ENCODE results near the gene MTA1. TPM values are rescaled to one million over a fixed set of nuclear protein-coding genes. Genes with fewer than 3 reads are reported as not detected.

The MTA1 gene
- total and polyA plus RNA-seq, 2 of the 8 experiments (the other 6 are each of a cell fraction or from before 2014, with no cell fraction given) = 73.9 to 221 TPM

- H3K4me2 ChIP-seq (ENCODE audit: insufficient read depth in 1 of 2, low read depth in 2 of 2, low read length in 2 of 2) = no peak overlapping the region
- H3K4me1 ChIP-seq (replicated peaks in 1 of 4; ENCODE audit: control insufficient read depth in 3 of 4, insufficient read depth in 4 of 4, low read length in 3 of 4) = no peaks in the 10 kb centered on the region
- no peak overlapping the region for H2BK20ac ChIP-seq (ENCODE audit: low read length)
- ChIA-PET POLR2A (ENCODE audit: partially characterized antibody) (no interaction called here), CTCF (ENCODE audit: partially characterized antibody) (interaction anchor here (1.0 to 2.1 kb wide), 5 partner anchors 9 to 132 kb away, joined by 3 to 11 read pairs (median 4); no protein-coding TSS in a partner anchor)
- H3K18ac ChIP-seq (ENCODE audit: extremely low read depth, low read length) = no peak overlapping the region
- no peak overlapping the region for H3K23ac ChIP-seq (ENCODE audit: insufficient read length)
- no peaks in the 10 kb centered on the region for H3K79me1 ChIP-seq (ENCODE audit: low read depth, low read length)
- no peak overlapping the region for H3K56ac ChIP-seq (replicated peaks; ENCODE audit: insufficient read length, low read depth, low read length)
- H3K23me2 ChIP-seq (ENCODE audit: low read depth, low read length) = no peaks in the 10 kb centered on the region
- H4K91ac ChIP-seq (replicated peaks; ENCODE audit: insufficient read length, low read length) = no peak overlapping the region
- H3K27ac ChIP-seq (ENCODE audit: low read depth, low read length) = no peak overlapping the region
- H3K27me3 ChIP-seq (replicated peaks in 1 of 4; ENCODE audit: control insufficient read depth in 3 of 4, extremely low read depth in 1 of 4, insufficient read depth in 3 of 4, low read length in 3 of 4) = no peaks in the 10 kb centered on the region
- H2AFZ ChIP-seq (ENCODE audit: low read length) = no peak overlapping the region
- DNase-seq (ENCODE audit: low read depth in 1 of 2, low spot score in 2 of 2) = no peak
- H2BK5ac ChIP-seq (ENCODE audit: low read depth, low read length) = no peak overlapping the region
- H4K5ac ChIP-seq (ENCODE audit: insufficient read length, low read depth, low read length) = no peak overlapping the region
- peaks cover 3 to 26% (median 8%) of the 10 kb centered on the region in 4 experiments; a peak in 4 of 8 replicates for H3K36me3 ChIP-seq (ENCODE audit: control insufficient read depth in 2 of 4, insufficient read depth in 4 of 4, low read length in 3 of 4)
- H2BK120ac ChIP-seq (replicated peaks; ENCODE audit: low read depth, low read length) = no peak overlapping the region
- no peaks in the 10 kb centered on the region for H3K9me3 ChIP-seq (ENCODE audit: insufficient read depth in 2 of 2, low read depth in 1 of 2, low read length in 1 of 2)
- H3K9ac ChIP-seq (replicated peaks in 1 of 4; ENCODE audit: extremely low read depth in 1 of 4, low read depth in 3 of 4, low read length in 3 of 4) = no peak overlapping the region
- 96% methylated on average over 14 of the region's 14 CpGs; no CpG with 5 or more reads in 1 of the 2 experiments for WGBS, 2 experiments (ENCODE audit: extremely low coverage in 1 of 2, insufficient coverage in 1 of 2, insufficient read length in 1 of 2, insufficient replicate concordance in 2 of 2, low coverage in 1 of 2, low lambda C conversion rate in 2 of 2, missing lambda C conversion rate in 1 of 2)
- no peak overlapping the region for H2BK12ac ChIP-seq (ENCODE audit: low read depth, low read length)
- H3K14ac ChIP-seq (ENCODE audit: insufficient read length) = no peak overlapping the region
- H3K79me2 ChIP-seq (ENCODE audit: control insufficient read depth in 1 of 2, insufficient read depth in 2 of 2, low read length in 2 of 2) = no peaks in the 10 kb centered on the region
- no peak overlapping the region for H2AK5ac ChIP-seq (ENCODE audit: low read depth, low read length)
- no peak overlapping the region for H4K8ac ChIP-seq (ENCODE audit: extremely low read depth, insufficient read depth, low read length)
- no peak for FAIRE-seq
- TF ChIP-seq KDM4A (IDR thresholded peaks at IDR 0.05; ENCODE audit: low read depth, low read length, severe bottlenecking) (no peak), BACH1 (IDR thresholded peaks at IDR 0.05; ENCODE audit: low read length) (no peak), RXRA (IDR thresholded peaks at IDR 0.05; ENCODE audit: insufficient read depth, low read depth, low read length) (no peak), ASH2L (IDR thresholded peaks at IDR 0.05; ENCODE audit: low read length) (no peak), NRF1 (IDR thresholded peaks at IDR 0.05; ENCODE audit: low read depth, low read length) (no peak), CEBPB (IDR thresholded peaks at IDR 0.05; ENCODE audit: low read depth, low read length) (no peak)
- H2BK15ac ChIP-seq (ENCODE audit: low read length) = no peak overlapping the region
- H3K4ac ChIP-seq (replicated peaks; ENCODE audit: insufficient read length, low read depth, low read length) = no peak overlapping the region
- no peak overlapping the region for H3K4me3 ChIP-seq (ENCODE audit: extremely low read depth in 1 of 4, insufficient read depth in 2 of 4, low read depth in 3 of 4, low read length in 4 of 4)
- peaks cover 0 to 9% of the 10 kb centered on the region in 2 experiments for H4K20me1 ChIP-seq (replicated peaks in 1 of 2; ENCODE audit: control insufficient read depth in 1 of 2, insufficient read depth in 2 of 2, low read length in 2 of 2)
Measured at GRCh38 chr14:105379946-105380345, 39.7 kb upstream of the MTA1 start.

All from H1 (cell line).